ENCODE results near the gene AKAP13.

GRCh38 chr15:85624291-85624801 lies 243.9 kb downstream of the AKAP13 start:
- TF ChIP-seq CTCF (IDR thresholded peaks at IDR 0.05) (no peak), POLR2A (IDR thresholded peaks at IDR 0.05; ENCODE audit: low read length) (no peak), BHLHE40 (IDR thresholded peaks at IDR 0.05; ENCODE audit: low read depth, low read length) (no peak), ZFP36 (IDR thresholded peaks at IDR 0.05; ENCODE audit: borderline replicate concordance, partially characterized antibody) (no peak), RAD21 (conservative IDR thresholded peaks at IDR 0.05 in 1 of 2, IDR thresholded peaks at IDR 0.05 in 1 of 2) (no peak), SMC3 (IDR thresholded peaks at IDR 0.05) (no peak), HDAC2 (IDR thresholded peaks at IDR 0.05) (no peak), FOSL2 (IDR thresholded peaks at IDR 0.05) (no peak), FOSL2 (CRISPR knock-in tag; IDR thresholded peaks at IDR 0.05) (no peak), NPAS2 (CRISPR knock-in tag; IDR thresholded peaks at IDR 0.05; ENCODE audit: borderline replicate concordance) (no peak)
- TF ChIP-seq, protein P1, sequence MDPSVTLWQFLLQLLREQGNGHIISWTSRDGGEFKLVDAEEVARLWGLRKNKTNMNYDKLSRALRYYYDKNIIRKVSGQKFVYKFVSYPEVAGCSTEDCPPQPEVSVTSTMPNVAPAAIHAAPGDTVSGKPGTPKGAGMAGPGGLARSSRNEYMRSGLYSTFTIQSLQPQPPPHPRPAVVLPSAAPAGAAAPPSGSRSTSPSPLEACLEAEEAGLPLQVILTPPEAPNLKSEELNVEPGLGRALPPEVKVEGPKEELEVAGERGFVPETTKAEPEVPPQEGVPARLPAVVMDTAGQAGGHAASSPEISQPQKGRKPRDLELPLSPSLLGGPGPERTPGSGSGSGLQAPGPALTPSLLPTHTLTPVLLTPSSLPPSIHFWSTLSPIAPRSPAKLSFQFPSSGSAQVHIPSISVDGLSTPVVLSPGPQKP (IDR thresholded peaks at IDR 0.05; ENCODE audit: low read depth, low read length), result no peak
